DMS79 (cell line): ENCODE measurements around the gene COA1.

Source experiments
- DNase-seq: peaks from one replicate; lab custom pipeline; 2025; lab: John Stamatoyannopoulos, UW

Gene COA1

DNA sequence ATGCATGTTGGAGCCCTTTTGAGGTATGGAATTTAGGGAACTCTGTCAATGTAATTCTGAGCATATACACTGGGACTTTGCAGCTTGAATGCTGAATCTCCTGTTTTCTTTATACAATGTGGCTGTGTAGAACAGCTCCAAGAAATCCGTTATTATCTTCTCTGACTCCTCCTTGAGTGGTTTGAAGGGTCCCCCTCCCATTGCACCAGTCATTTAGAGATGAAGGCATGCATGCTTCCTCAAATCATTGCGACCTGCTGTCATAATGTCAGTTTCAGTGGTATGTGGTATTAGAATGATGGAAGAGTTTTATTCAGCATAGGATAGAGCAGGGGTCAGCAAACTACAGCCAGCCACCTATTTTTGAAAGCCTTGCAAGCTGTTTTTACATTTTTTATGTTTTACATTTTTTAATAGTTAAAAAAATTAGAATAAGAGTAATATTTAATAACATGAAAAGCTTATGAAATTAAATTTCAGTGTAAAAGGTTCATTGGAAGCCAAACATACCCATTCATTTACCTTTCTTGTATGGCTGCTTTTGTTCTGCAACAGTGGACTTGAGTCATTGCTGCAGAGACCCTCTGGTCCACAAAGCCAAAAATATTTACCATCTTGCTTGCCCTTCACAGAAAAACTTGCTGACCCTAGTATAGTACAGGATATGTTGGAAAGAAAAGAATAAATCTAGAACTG lies 138.3 kb downstream of the COA1 start:
- DNase-seq, result no peak

DNA sequence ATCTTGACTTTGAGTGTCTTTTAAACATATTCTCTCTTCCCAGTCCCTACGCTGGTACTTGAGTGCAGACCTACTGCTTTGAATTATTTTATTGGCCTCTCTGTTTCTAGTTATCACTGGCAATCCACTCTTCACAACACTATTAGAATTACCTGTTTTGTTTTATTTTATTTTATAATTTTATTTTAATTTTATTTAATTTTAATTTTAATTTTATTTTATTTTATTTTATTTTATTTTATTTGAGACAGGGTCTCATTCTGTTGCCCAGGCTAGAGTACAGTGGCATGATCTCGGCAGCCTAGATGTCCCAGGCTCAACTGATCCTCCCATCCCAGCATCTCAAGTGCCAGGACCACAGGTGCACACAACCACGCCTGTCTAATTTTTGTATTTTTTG lies 139.6 kb downstream of the COA1 start:
- no peak for DNase-seq
